Endothelial cell of umbilical vein (primary cell): Measurements from ENCODE around the gene ERBB4. TPM values are rescaled to one million over a fixed set of nuclear protein-coding genes. Genes with fewer than 3 reads are reported as not detected.

ENCODE experiments used
- BruUV-seq: library from RNA; stranded (reverse); fragments of 400-500 nt; replicated peaks from 2 replicates; lab custom pipeline; 2021; lab: Mats Ljungman, UMichigan
- CTCF ChIA-PET: fragments of 300-600, 350-600 bp; sonication (Branson Sonifier 250); formaldehyde crosslinking; loops from one replicate; lab custom pipeline; 2021; ENCODE audit warnings: antibody characterized with exemption, inconsistent platforms; lab: Charles Lee
- POLR2A ChIA-PET: fragments of 300-600, 350-600 bp; sonication (Branson Sonifier 250); formaldehyde crosslinking; loops from one replicate; lab custom pipeline; 2021; ENCODE audit warnings: antibody characterized with exemption, inconsistent platforms; lab: Charles Lee
- DNase-seq: peaks from one replicate; pipeline ENCODE4 v3.0.0-alpha.2; 2011; ENCODE audit warnings: low read depth, low spot score
- FAIRE-seq: peaks from 2 replicates; lab custom pipeline; 2011; peaks lifted over from hg19 to GRCh38; lab: Jason Lieb, UNC
- H2AFZ ChIP-seq: 2 replicates; pipeline ENCODE4 v1.6.0; 2012; ENCODE audit warnings: low read depth, low read length, control low read depth, inconsistent platforms
- H3K27ac ChIP-seq: 2 replicates; pipeline ENCODE4 v1.5.1; 2011; ENCODE audit warnings: low read depth, mild to moderate bottlenecking, control low read depth, low read length, moderate library complexity; ENCODE audit not compliant: insufficient read depth
- H3K27me3 ChIP-seq, 2 experiments: 2 replicates each; pipeline versions ENCODE4 v1.6.0 to v1.6.1; 2011; ENCODE audit warnings: low read length in 2 of 2, mixed read lengths in 1 of 2; ENCODE audit not compliant: control insufficient read depth in 2 of 2, insufficient read depth in 2 of 2
- H3K36me3 ChIP-seq, 2 experiments: 2 replicates in 1 of 2; 3 replicates in 1 of 2; pipeline ENCODE4 v1.5.1; 2011; ENCODE audit warnings: low read length in 2 of 2, mild to moderate bottlenecking in 1 of 2, moderate library complexity in 1 of 2; ENCODE audit not compliant: control insufficient read depth in 2 of 2, insufficient read depth in 2 of 2; ENCODE audit errors: extremely low read depth in 1 of 2
- H3K4me1 ChIP-seq: 3 replicates; pipeline ENCODE4 v1.5.1; 2011; ENCODE audit warnings: mild to moderate bottlenecking, low read length; ENCODE audit not compliant: control insufficient read depth, insufficient read depth; ENCODE audit errors: extremely low read depth
- H3K4me2 ChIP-seq: 2 replicates; pipeline ENCODE4 v1.6.1; 2011; ENCODE audit warnings: low read length, control low read depth, mixed read lengths; ENCODE audit not compliant: insufficient read depth
- H3K4me3 ChIP-seq, 3 experiments: fragments of 200-600 bp in 1 of 3; sonication (generic), shearing (Covaris generic) in 1 of 3; replicated peaks in 1 of 3; 2 replicates each; pipeline ENCODE4 v1.5.1; 2011 to 2016; ENCODE audit warnings: control low read depth in 3 of 3, low read length in 3 of 3, mild to moderate bottlenecking in 2 of 3, inconsistent platforms in 1 of 3, low read depth in 1 of 3, moderate library complexity in 1 of 3; ENCODE audit not compliant: insufficient read depth in 1 of 3
- H3K79me2 ChIP-seq: 2 replicates; pipeline ENCODE4 v1.6.0; 2012; ENCODE audit warnings: low read length, inconsistent platforms; ENCODE audit not compliant: control insufficient read depth, insufficient read depth
- H3K9ac ChIP-seq: replicated peaks from 2 replicates; pipeline ENCODE3; 2011; ENCODE audit warnings: low read length, control low read depth; ENCODE audit not compliant: insufficient read depth; ENCODE audit errors: extremely low read depth
- H3K9me1 ChIP-seq: replicated peaks from 3 replicates; pipeline ENCODE4 v1.6.0; 2011; ENCODE audit warnings: mild to moderate bottlenecking, low read length; ENCODE audit not compliant: control insufficient read depth, insufficient read depth; ENCODE audit errors: extremely low read depth
- H3K9me3 ChIP-seq: replicated peaks from 2 replicates; pipeline ENCODE4 v1.5.1; 2012; ENCODE audit warnings: low read length, inconsistent platforms; ENCODE audit not compliant: control insufficient read depth, insufficient read depth
- H4K20me1 ChIP-seq: replicated peaks from 2 replicates; pipeline ENCODE3; 2011; ENCODE audit warnings: mild to moderate bottlenecking, low read length; ENCODE audit not compliant: control insufficient read depth, insufficient read depth; ENCODE audit errors: extremely low read depth
- EZH2 ChIP-seq: IDR thresholded peaks from 2 replicates; pipeline ENCODE4 v1.6.1; 2012; ENCODE audit warnings: borderline replicate concordance, low read depth, mild to moderate bottlenecking, moderate library complexity, low read length, inconsistent platforms; ENCODE audit not compliant: severe bottlenecking
- FOS ChIP-seq: IDR thresholded peaks from 2 replicates; pipeline ENCODE4 v1.6.1; 2011; ENCODE audit warnings: mild to moderate bottlenecking, low read length, moderate library complexity, borderline replicate concordance; ENCODE audit not compliant: insufficient read depth
- GATA2 ChIP-seq: IDR thresholded peaks from 2 replicates; pipeline ENCODE4 v1.7.0; 2011; ENCODE audit warnings: low read depth, mild to moderate bottlenecking, moderate library complexity, mixed read lengths, low read length; ENCODE audit not compliant: insufficient read length, insufficient read depth
- JUN ChIP-seq: IDR thresholded peaks from 2 replicates; pipeline ENCODE4 v1.6.1; 2011; ENCODE audit warnings: borderline replicate concordance, low read depth; ENCODE audit not compliant: insufficient read length, insufficient read depth
- MYC ChIP-seq: IDR thresholded peaks from one replicate; pipeline ENCODE4 v1.6.1; 2011; ENCODE audit warnings: mild to moderate bottlenecking, low read depth, low read length
- POLR2A ChIP-seq: IDR thresholded peaks from 2 replicates; pipeline ENCODE4 v1.6.1; 2012; ENCODE audit warnings: low read depth, mild to moderate bottlenecking, control low read depth, low read length
- POLR2AphosphoS5 ChIP-seq: IDR thresholded peaks from 2 replicates; pipeline ENCODE4 v1.6.1; 2012; ENCODE audit warnings: low read depth, mild to moderate bottlenecking, control low read depth, low read length, moderate library complexity; ENCODE audit not compliant: insufficient read depth
- dilution Hi-C: fragments of 300-500 bp; cut with MboI; formaldehyde crosslinking; loops from one replicate; pipeline ENCODE4 v1.15.0; 2019; ENCODE audit warnings: low sequenced_read_pairs; ENCODE audit not compliant: extremely low pct_ligation_motif_present
- intact Hi-C: fragments of 100-400 bp; cut with micrococcal nuclease; formaldehyde crosslinking; loops from one replicate; pipeline ENCODE4 v1.10.0; 2022
- polyA plus RNA-seq, 4 experiments: library from polyadenylated mRNA; depleted of rRNA in 3 of 4; stranded (reverse) in 3 of 4; unstranded in 1 of 4; fragments of >200 nt; gene quantifications; 2 replicates each; pipeline versions ENCODE4 v1.2.1 to v1.2.3, GENCODE V29; 2011 to 2012; ENCODE audit warnings: missing spikeins in 1 of 4
- total RNA-seq: library from RNA; stranded (reverse); gene quantifications from 2 replicates; pipeline ENCODE4 v1.2.3, GENCODE V29; 2021
- TF ChIP-seq, protein P1 (sequence below), 2 donors: IDR thresholded peaks; 1 replicate in 1 of 2; 2 replicates in 1 of 2; pipeline ENCODE4 v1.5.1; 2011; ENCODE audit warnings: low read length in 2 of 2, mild to moderate bottlenecking in 2 of 2, moderate library complexity in 2 of 2, control low read depth in 1 of 2, inconsistent platforms in 1 of 2, low read depth in 1 of 2; ENCODE audit not compliant: insufficient read depth in 1 of 2; ENCODE audit errors: extremely low read depth in 1 of 2
- TF ChIP-seq, protein P2 (sequence below): IDR thresholded peaks from 2 replicates; pipeline ENCODE4 v1.6.1; 2011; ENCODE audit not compliant: insufficient read depth, insufficient read length

The ERBB4 gene
- total and polyA plus RNA-seq, 2 donors (not counting 3 experiments of a cell fraction or from before 2014, with no cell fraction given): 0.01 to 0.27 TPM

DNA sequence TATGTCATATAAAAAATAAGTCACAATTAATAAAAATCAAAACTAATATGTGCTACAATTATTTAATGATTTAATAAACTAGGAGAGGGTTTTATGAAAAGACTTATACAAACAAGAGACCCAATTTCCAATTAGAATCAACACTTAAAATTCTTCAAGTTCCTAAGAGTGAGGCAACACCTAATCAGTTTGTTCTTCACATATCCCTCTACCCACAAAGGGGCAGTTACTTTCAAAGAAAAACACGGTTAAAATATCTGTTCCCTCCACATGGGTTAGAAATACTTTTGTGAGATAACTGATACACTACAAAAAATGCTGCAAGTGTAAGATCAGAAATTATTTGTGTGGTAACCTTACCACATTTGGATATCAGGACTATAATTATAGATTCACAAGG, 357.0 kb downstream of the ERBB4 start:
- dilution Hi-C loops: no loop called here
- no peak overlapping the region for H3K4me3 ChIP-seq
- ChIA-PET POLR2A (no interaction called here), CTCF (interaction anchor here (1.2 kb wide), 1 partner anchor 8 kb away, joined by 7 read pairs; no protein-coding TSS in a partner anchor)
- H3K27ac ChIP-seq: no peak overlapping the region
- H2AFZ ChIP-seq: no peak overlapping the region
- no peaks in the 10 kb centered on the region for H3K36me3 ChIP-seq
- DNase-seq (no peak), FAIRE-seq (no peak)
- no peaks in the 10 kb centered on the region for H3K27me3 ChIP-seq
- H3K9me1 ChIP-seq: no peaks in the 10 kb centered on the region
- no peaks in the 10 kb centered on the region for H3K79me2 ChIP-seq
- intact Hi-C loops: no loop called here
- no TSS peak for BruUV-seq
- no peaks in the 10 kb centered on the region for H3K9me3 ChIP-seq
- no peak for TF ChIP-seq FOS
- no peak for TF ChIP-seq POLR2A
- no peak for TF ChIP-seq GATA2
- TF ChIP-seq, protein P1, sequence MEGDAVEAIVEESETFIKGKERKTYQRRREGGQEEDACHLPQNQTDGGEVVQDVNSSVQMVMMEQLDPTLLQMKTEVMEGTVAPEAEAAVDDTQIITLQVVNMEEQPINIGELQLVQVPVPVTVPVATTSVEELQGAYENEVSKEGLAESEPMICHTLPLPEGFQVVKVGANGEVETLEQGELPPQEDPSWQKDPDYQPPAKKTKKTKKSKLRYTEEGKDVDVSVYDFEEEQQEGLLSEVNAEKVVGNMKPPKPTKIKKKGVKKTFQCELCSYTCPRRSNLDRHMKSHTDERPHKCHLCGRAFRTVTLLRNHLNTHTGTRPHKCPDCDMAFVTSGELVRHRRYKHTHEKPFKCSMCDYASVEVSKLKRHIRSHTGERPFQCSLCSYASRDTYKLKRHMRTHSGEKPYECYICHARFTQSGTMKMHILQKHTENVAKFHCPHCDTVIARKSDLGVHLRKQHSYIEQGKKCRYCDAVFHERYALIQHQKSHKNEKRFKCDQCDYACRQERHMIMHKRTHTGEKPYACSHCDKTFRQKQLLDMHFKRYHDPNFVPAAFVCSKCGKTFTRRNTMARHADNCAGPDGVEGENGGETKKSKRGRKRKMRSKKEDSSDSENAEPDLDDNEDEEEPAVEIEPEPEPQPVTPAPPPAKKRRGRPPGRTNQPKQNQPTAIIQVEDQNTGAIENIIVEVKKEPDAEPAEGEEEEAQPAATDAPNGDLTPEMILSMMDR (IDR thresholded peaks at IDR 0.05; ENCODE audit: extremely low read depth in 1 of 2, insufficient read depth in 1 of 2, low read depth in 1 of 2, low read length in 2 of 2): no peak
- no peak for TF ChIP-seq JUN
- TF ChIP-seq EZH2: no peak
- TF ChIP-seq, protein P2, sequence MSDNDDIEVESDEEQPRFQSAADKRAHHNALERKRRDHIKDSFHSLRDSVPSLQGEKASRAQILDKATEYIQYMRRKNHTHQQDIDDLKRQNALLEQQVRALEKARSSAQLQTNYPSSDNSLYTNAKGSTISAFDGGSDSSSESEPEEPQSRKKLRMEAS: no peak
- no peak for TF ChIP-seq MYC
- TF ChIP-seq POLR2AphosphoS5: no peak
- H3K4me2 ChIP-seq: no peak overlapping the region
- no peaks in the 10 kb centered on the region for H4K20me1 ChIP-seq
- no peak overlapping the region for H3K9ac ChIP-seq
- H3K4me1 ChIP-seq: no peaks in the 10 kb centered on the region
